ENCODE data around the gene PARD3. TPM values are rescaled to one million over a fixed set of nuclear protein-coding genes. Genes with fewer than 3 reads are reported as not detected.

Gene PARD3
- total RNA-seq, 1 experiment from 2014 or later, result 54.0 TPM

DNA sequence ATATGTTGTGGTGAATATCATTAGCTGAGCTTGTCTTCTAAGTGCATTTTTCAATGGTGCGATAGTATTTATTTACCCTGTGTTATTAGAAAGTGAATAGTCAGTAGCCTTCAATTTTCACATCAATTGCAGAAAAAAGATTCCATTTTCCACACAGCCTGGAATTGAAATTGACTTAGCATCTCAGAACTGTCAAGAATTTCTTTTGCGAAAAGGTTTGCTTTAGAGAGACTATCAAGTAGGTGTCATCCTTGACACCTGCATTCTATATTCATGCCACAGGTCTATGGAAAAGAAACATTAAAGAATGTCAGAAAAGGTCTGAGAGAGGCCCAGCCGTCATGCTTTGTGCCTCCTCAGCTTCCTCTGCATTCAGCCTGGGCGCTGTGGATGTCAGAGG is 504.9 kb downstream of the PARD3 start:
- Histone ChIP-seq H3K4me3 (no peak overlapping the region), H3K27ac (no peak overlapping the region), H3K27me3 (replicated peaks) (no peaks in the 10 kb centered on the region), H3K36me3 (no peaks in the 10 kb centered on the region), H3K4me1 (replicated peaks) (no peaks in the 10 kb centered on the region), H3K9me3 (replicated peaks) (no peaks in the 10 kb centered on the region)
- no peak for DNase-seq (ENCODE audit: low read depth in 1 of 2, low spot score in 2 of 2)

DNA sequence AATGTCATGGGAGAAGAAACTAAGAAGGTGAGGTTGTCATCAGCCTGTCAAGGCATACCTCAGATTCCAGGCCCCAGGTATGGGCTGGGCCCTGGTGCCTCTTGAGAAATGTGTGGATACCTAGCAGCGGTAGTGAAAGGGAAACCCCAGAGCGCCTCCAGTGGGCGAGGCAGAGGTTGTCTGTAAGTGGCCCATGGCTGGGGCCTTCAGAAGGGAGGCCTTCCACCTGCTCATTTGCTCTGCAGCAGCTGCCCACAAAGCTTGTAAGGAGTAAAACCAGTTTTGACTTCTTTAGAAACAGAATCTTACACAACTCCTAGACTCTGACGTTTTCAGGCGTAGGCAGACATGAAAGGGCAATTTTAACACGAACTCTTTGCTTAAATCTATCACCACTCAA is 509.9 kb downstream of the PARD3 start:
- H3K4me1 ChIP-seq (replicated peaks), result peaks cover 5% of the 10 kb centered on the region
- no peak overlapping the region for H3K27ac ChIP-seq
- H3K4me3 ChIP-seq, result no peak overlapping the region
- DNase-seq (ENCODE audit: low read depth in 1 of 2, low spot score in 2 of 2), result no peak
- H3K36me3 ChIP-seq, result no peaks in the 10 kb centered on the region
- no peaks in the 10 kb centered on the region for H3K27me3 ChIP-seq (replicated peaks)
- no peaks in the 10 kb centered on the region for H3K9me3 ChIP-seq (replicated peaks)

DNA sequence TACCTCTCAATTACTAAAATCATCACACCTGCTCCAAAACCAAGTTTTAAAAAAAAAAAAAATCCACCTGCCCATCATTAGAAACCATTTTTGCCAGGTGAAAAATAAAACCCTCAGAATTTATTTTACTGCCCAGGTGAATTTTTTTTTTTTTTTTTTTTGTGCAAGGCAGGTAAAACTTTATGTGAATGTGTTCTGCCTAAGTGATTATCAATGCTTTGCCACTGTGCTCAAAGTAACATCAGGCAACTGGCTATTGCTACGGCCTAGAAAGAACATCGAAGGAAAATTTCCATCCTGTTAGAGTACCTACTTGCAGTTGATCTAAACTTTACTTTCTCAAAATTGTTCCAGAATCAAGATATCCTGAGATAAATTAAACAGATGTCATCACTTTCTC is 512.1 kb downstream of the PARD3 start:
- Histone ChIP-seq H3K9me3 (replicated peaks) (no peaks in the 10 kb centered on the region), H3K27ac (no peak overlapping the region), H3K4me1 (replicated peaks) (peaks cover 27% of the 10 kb centered on the region), H3K4me3 (no peak overlapping the region), H3K27me3 (replicated peaks) (no peaks in the 10 kb centered on the region), H3K36me3 (no peaks in the 10 kb centered on the region)
- DNase-seq (ENCODE audit: low read depth in 1 of 2, low spot score in 2 of 2), result no peak

DNA sequence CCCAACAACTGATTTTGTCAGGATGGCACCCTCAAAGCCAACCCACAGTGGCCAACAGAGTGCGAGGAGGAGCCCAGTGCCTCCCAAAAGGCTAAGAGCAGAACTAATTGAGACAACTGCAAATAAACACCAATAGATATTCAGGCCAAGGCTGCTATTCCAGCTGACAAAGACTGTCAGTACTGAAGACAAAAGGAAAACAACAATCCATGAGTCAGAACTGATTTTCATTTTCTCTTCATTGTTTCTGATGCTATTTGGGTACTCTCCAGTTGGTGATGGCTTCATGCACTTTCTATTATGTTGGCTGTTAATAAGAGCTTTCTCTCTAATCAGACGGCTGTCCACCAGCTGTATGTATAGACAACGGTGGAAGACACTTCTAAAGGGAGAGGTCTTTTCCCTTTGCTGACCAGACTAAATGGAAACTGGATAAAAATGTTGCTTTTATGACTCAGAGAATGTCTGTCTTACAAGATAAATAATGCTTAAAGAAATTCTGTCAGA is 515.9 kb downstream of the PARD3 start:
- no peaks in the 10 kb centered on the region for H3K27me3 ChIP-seq (replicated peaks)
- no peak overlapping the region for H3K4me3 ChIP-seq
- H3K4me1 ChIP-seq (replicated peaks), result peaks cover 47% of the 10 kb centered on the region
- no peaks in the 10 kb centered on the region for H3K36me3 ChIP-seq
- no peaks in the 10 kb centered on the region for H3K9me3 ChIP-seq (replicated peaks)
- DNase-seq (ENCODE audit: low read depth in 1 of 2, low spot score in 2 of 2), result peak in 1 of 2 experiments; percentile 78
- H3K27ac ChIP-seq, result no peak overlapping the region

DNA sequence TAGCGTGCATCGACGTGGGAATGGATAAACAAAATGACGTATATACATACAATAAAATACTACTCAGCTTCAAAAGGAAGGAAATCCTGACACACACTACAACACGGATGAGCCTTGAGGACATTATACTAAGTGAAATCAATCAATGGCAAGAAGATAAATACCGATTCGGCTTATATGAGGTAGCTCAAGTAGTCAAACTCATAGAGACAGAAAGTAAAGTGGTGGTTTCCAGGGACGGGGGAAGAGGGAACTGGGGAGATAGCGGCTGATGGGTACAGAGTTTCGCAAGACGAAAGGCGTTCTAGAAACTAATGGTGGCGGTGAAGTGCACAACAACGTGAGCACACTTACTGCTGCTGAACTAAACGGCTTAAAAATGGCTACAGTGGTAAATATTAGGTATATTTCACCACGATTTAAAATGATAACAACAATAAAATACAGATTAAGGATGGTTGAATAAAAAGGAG is 516.7 kb downstream of the PARD3 start:
- Histone ChIP-seq H3K9me3 (replicated peaks) (no peaks in the 10 kb centered on the region), H3K4me1 (replicated peaks) (peaks cover 53% of the 10 kb centered on the region), H3K27me3 (replicated peaks) (no peaks in the 10 kb centered on the region), H3K4me3 (no peak overlapping the region), H3K36me3 (no peaks in the 10 kb centered on the region), H3K27ac (no peak overlapping the region)
- DNase-seq (ENCODE audit: low read depth in 1 of 2, low spot score in 2 of 2), result no peak

DNA sequence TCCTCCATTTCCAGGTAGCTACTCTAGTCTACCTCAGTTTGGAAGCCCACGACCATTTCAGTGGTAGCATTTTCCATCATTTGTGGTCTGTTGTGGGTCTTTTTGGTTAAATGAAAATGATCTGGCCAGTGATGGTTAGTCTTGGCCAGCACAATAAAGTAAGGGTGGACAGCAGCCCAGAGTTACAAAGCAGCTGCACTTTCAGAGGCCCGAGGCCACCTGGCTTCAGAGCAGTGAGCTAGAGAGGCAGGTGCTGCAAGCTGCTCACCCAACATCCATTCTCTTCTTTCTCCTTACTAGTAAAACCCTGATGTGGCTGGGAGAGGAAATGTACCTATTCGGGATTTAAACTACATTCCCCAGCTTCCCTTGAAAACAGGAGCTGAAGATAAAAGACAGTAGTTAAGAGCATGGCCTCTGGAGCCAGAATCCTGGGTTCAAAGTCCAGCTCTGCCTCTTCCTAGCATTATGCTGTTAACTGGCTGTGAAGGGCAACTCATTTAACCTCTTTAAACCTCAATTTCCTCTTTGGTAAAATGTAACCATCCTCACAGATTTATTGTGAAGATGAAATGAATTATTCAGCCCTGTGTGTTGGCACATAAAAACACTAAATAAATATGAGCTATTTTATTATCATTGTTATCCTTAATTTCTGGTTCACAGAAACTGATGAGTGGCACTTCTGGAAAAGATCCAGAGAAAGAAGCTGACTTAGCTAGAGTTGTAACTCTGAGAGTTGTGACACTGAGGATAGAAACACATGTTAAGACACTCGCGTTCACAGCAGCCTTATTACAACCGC is 517.4 kb downstream of the PARD3 start:
- no peak for DNase-seq (ENCODE audit: low read depth in 1 of 2, low spot score in 2 of 2)
- no peak overlapping the region for H3K27ac ChIP-seq
- H3K4me1 ChIP-seq (replicated peaks), result peaks cover 53% of the 10 kb centered on the region
- H3K36me3 ChIP-seq, result no peaks in the 10 kb centered on the region
- no peaks in the 10 kb centered on the region for H3K9me3 ChIP-seq (replicated peaks)
- no peaks in the 10 kb centered on the region for H3K27me3 ChIP-seq (replicated peaks)
- no peak overlapping the region for H3K4me3 ChIP-seq

DNA sequence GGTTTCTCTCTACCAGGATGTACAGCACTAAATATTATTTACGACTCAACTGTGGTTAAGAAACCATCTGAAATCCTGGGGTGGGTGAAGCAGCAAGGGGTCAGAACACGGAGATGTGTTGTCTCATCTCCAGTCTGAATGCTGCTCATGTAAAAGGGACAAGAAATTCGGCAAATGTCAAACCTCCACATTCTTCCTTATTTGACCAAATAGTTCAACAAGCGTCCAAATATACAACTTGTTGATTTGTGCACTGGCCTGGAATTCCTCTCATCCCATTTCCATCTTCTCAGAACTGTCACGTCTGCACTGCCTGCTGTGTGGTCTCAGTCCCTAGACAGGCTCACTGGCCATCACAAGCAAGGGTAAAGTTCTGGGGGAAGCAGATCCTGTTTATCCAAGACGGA is 520.0 kb downstream of the PARD3 start:
- Histone ChIP-seq H3K4me3 (no peak overlapping the region), H3K9me3 (replicated peaks) (no peaks in the 10 kb centered on the region), H3K4me1 (replicated peaks) (peaks cover 53% of the 10 kb centered on the region), H3K36me3 (no peaks in the 10 kb centered on the region), H3K27me3 (replicated peaks) (no peaks in the 10 kb centered on the region), H3K27ac (peak overlapping the region; percentile 57)
- peak; percentile 86 to 92 for DNase-seq (ENCODE audit: low read depth in 1 of 2, low spot score in 2 of 2)

DNA sequence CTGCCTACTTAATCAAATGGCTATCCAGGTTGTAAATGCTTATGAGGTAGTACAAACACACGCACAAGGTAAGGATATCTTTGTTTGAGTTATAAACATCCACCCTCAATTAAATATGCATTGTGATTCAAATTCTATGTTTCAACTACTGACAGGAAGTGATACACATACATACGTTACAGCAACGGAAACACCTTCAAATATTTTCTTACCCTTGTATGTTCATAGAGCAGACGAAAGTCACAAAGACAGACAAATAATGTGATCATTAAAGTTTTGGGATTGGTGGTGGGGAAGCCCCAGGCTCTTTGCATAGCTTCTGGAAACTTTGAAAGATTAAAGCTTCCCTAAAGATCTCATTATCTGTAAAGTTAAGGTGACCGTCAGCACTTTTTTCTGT is 521.0 kb downstream of the PARD3 start:
- Histone ChIP-seq H3K4me1 (replicated peaks) (peaks cover 43% of the 10 kb centered on the region), H3K9me3 (replicated peaks) (no peaks in the 10 kb centered on the region), H3K27me3 (replicated peaks) (no peaks in the 10 kb centered on the region), H3K4me3 (no peak overlapping the region), H3K36me3 (no peaks in the 10 kb centered on the region), H3K27ac (peak overlapping the region; percentile 57)
- DNase-seq (ENCODE audit: low read depth in 1 of 2, low spot score in 2 of 2), result no peak

DNA sequence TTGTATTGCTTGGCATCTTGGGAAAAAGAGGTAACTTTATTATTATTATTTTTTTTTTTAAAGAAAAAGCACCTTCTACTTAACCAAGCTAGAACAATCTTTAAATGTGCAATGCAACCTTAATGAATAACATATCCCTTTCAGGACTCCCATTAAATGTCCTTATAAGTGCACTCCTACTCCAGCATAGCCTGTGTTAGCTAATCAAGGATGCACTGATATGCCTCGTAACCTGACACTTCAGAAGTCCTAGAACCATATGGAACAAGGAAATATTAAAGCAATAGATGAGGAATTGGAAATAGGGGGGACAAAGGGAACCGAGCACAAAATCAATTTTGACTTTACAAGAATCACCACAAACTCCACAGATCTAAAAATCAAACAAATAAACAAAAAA is 522.4 kb downstream of the PARD3 start:
- DNase-seq (ENCODE audit: low read depth in 1 of 2, low spot score in 2 of 2), result no peak
- no peaks in the 10 kb centered on the region for H3K36me3 ChIP-seq
- H3K9me3 ChIP-seq (replicated peaks), result no peaks in the 10 kb centered on the region
- no peak overlapping the region for H3K4me3 ChIP-seq
- no peak overlapping the region for H3K27ac ChIP-seq
- H3K27me3 ChIP-seq (replicated peaks), result no peaks in the 10 kb centered on the region
- peaks cover 28% of the 10 kb centered on the region for H3K4me1 ChIP-seq (replicated peaks)

DNA sequence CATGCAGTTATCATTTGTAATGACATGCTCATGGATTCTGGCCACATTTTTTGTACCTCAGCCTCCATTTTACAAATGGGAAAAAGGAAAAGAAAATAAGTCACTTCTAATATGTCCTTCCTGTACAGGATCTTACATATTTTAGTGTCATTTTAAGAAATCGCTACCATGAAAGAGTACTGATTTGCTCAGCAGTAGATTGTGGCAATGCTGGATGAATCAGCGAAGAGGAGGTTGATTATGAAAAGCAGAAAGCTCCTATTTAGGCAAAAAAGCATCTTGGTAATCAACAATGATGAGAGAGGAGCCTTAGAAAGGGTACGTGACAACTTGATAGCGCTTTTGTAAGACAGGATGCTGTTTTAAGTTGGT is 522.9 kb downstream of the PARD3 start:
- DNase-seq (ENCODE audit: low read depth in 1 of 2, low spot score in 2 of 2), result no peak
- Histone ChIP-seq H3K9me3 (replicated peaks) (no peaks in the 10 kb centered on the region), H3K4me3 (no peak overlapping the region), H3K27ac (no peak overlapping the region), H3K4me1 (replicated peaks) (peaks cover 28% of the 10 kb centered on the region), H3K27me3 (replicated peaks) (no peaks in the 10 kb centered on the region), H3K36me3 (no peaks in the 10 kb centered on the region)

DNA sequence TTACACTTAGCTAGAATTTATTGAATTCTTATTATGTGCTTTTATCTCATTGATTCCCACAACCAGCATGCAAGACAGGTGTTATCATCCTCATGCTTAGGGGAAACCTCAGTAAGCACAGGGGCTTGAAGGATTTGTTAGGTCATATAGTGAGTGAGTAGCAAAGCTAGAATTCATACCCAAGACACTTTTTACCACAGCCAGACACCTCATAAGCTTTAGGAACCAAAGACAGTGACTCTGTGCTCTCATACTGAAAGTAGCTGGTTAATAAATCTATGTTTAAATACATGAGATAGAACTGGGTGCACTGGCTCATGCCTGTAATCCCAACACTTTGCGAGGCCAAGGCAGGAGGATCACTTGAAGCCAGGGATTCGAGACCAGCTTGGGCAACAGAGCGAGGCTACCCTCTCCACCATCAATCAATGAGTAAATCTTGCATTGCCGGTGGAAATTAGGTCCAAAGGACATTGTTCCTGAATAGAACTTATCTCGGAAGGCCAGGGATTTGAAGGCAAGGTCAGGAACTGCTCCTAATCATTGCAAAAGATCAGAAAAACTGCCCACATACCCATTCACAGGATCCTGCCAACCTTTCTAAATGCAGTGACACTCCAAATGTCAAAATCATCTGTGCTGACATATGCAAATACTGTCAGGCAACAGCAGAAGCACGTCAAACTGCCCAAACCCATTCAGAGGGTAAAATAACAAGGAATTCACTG is 523.5 kb downstream of the PARD3 start:
- no peak overlapping the region for H3K4me3 ChIP-seq
- no peaks in the 10 kb centered on the region for H3K27me3 ChIP-seq (replicated peaks)
- H3K4me1 ChIP-seq (replicated peaks), result peaks cover 30% of the 10 kb centered on the region
- H3K9me3 ChIP-seq (replicated peaks), result no peaks in the 10 kb centered on the region
- no peak for DNase-seq (ENCODE audit: low read depth in 1 of 2, low spot score in 2 of 2)
- no peaks in the 10 kb centered on the region for H3K36me3 ChIP-seq
- no peak overlapping the region for H3K27ac ChIP-seq

DNA sequence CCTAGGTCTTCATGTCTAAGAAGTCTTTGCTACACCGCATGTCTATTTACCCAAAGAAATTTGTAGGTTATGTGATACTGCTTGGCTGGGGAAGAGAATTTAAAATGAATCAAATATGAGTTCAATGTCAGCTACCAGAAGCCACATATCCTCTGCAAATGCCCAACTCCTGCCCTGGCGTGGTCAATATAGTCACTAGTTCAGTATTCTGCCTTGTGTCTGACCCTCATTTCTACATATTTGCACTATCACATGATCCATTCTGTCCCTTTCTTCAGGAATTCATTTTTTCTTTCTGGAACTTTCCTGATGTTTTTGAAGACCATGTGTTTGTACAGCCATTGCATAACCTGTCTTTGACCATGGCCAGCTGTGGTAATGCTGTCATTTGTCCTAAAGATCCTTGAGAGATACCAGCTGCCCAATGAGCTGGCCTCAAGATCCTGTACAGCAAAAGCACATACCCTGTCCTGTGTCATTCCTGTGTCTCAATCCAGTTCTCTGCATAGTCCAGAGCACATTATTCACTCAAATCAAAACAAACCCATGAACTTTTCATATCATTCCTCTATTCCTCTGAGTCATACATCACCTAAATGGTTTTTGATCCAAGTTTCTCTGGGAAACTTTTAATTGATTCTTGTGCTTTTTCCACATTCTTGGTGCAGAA is 524.5 kb downstream of the PARD3 start:
- Histone ChIP-seq H3K4me1 (replicated peaks) (peaks cover 32% of the 10 kb centered on the region), H3K27ac (no peak overlapping the region), H3K27me3 (replicated peaks) (no peaks in the 10 kb centered on the region), H3K4me3 (no peak overlapping the region), H3K9me3 (replicated peaks) (no peaks in the 10 kb centered on the region), H3K36me3 (no peaks in the 10 kb centered on the region)
- DNase-seq (ENCODE audit: low read depth in 1 of 2, low spot score in 2 of 2), result no peak

DNA sequence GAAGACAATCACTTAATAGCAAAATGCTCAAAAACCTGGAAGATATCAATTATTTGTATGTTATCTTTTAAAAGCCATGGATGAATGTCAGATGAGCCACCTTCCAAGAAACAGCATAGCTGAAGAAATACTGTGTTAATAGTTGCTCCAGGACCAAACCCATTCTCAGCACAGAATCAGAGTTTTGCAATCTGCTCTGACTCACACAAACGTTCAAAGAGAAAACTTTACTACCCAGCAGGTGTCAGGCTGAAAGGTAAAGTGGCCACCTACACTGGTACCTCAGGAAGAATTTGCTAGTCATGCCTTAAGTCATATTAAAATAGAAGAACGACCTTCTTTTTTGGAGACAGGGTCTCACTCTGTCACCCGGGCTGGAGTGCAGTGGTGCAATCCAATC is 526.5 kb downstream of the PARD3 start:
- Histone ChIP-seq H3K9me3 (replicated peaks) (no peaks in the 10 kb centered on the region), H3K27ac (no peak overlapping the region), H3K36me3 (no peaks in the 10 kb centered on the region), H3K27me3 (replicated peaks) (no peaks in the 10 kb centered on the region), H3K4me3 (no peak overlapping the region), H3K4me1 (replicated peaks) (peaks cover 16% of the 10 kb centered on the region)
- DNase-seq (ENCODE audit: low read depth in 1 of 2, low spot score in 2 of 2), result no peak
